ENCODE measurements around the gene DENND1A.

The DENND1A gene

DNA sequence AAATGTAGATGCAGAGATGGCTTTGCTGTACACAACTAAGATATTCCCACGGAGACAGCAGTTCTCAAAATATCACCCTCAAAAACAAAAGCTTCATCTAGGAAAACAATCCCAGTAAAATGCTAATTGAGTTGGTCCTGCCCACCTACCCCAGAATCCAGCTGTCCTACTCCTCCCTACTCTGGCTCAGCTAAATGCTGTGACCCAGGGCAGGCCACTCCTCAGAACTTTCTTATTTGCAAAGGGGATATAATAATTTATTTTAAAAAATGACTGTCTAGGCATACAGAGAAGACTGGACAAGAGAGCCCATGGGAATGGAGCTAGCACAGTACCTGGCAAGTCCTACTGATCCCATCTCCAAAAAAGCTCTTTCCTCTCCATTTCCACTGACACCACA lies 411.6 kb downstream of the DENND1A start:
- DNase-seq = no peak

DNA sequence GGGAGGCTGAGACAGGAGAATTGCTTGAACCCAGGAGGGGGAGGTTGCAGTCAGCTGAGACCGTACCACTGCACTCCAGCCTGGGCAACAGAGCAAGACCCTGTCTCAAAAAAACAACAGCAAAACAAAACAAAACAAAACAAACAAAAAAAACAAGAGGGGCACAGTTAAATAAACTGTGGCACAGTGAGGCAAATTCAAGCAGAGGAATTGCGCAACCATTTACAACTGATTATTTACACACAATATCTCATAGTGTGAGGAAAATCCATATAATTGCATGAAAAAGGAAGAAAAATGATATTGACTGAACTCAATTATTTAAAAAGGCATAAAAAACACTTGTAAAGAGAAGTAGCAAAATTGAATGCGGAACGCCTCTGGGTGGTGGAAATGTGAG lies 412.4 kb downstream of the DENND1A start:
- DNase-seq = no peak

GRCh38 chr9:123514766-123515165 lies 415.2 kb downstream of the DENND1A start:
- DNase-seq = no peak

DNA sequence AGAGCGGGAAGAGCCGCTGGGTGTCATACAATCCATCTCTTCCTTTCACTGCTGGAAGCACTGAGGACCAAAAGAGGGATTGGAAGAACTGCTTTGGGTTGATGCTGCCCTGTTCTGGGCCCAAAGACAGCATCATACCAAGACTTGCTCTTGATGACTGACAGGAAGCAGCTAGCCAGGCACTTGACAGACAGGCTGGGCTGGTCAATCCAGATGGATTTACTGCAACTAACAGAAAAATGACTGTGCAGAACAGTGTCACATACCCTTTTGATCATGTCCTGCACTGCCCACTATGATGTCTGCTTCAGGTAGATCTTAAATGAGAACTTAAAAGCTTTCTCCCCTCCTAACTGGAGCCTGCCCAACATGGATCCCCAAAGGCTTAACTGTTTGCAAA lies 416.4 kb downstream of the DENND1A start:
- no peak for DNase-seq

DNA sequence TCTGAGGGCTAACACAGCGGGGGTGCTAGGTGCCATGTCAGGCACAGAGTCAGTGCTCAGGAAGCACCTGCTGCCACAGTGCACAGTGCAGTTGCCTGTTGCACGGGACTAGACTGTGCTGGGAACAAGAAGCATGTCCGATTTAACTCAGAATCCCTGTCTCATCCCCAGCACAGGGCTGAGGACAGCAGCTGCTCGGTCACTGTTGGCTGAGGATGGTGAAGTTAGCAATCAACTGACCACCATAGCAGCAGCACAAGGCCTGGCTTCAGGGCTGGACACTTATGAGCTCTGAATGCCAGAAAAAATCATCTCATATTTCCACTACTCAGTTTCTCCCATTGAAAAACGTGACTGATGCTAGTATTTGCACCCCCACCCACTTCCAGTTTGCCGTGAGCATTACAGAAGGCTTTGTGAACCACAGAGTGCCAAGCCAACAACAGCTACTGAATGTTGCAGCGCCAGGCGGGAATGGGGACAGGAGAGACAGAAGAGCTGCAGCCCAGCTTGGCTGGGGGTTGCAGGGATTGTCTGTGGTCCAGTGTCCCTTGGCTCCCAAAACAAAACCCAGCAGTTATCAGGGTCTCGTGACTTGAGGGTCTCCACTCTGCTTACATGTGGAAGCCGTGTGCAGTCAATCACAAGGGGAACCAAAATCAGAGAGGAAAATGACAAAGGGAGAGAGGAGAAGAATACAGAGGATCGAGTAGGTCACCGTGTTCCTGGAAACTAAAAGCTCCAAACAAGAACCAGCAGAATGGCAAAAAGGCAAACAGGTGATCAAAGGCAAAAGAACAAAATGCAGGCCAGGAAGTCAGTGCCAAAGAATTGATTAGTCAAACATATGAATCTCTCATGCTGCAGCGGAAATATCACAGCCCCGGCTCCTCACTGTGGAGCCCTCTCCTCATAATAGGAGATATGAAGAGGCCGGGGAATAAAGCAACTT lies 418.3 kb downstream of the DENND1A start:
- DNase-seq = no peak

DNA sequence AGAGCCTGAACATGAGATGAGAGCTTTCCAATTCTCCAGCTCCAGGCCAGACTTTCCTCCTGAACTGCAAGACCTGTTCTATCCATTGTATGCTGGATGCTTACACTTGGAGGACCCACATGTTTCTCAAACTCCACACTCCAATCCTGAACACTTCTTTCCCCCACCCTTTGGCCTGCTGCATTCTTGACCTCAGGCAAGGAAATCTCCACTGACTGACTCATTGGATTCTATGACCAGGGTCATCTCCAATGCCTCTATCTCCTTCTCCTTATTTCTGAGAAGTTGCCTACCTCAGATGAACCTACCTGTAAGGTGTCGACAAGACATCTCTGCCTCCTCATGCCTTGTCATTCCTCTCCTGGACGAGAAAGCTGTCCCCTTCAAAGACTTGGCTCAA lies 420.3 kb downstream of the DENND1A start:
- no peak for DNase-seq

GRCh38 chr9:123508048-123508447 lies 421.9 kb downstream of the DENND1A start:
- DNase-seq = no peak

DNA sequence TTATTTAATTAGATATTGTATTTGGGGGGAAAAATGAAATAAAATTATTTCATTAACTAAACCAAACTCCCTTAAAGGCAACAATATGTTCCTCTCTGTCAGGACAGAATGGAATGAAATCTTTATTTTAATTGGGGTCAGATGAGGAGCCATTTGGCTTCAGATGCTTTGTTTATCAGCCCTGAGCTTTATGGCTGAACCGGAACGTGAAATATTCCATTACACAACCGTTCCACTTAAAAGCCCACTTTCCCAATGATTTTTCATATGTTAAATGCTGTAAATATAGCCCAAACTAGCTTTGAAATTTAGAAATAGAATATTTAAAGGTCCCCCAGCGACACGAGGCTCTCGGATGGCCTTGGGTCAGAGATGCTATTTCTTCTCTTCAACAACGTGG lies 424.4 kb downstream of the DENND1A start:
- no peak for DNase-seq

- DNase-seq = no peak
These were observed 429.6 kb downstream of the DENND1A start for GRCh38 chr9:123500336-123500735.

GRCh38 chr9:123497830-123498229 lies 432.1 kb downstream of the DENND1A start:
- no peak for DNase-seq

DNA sequence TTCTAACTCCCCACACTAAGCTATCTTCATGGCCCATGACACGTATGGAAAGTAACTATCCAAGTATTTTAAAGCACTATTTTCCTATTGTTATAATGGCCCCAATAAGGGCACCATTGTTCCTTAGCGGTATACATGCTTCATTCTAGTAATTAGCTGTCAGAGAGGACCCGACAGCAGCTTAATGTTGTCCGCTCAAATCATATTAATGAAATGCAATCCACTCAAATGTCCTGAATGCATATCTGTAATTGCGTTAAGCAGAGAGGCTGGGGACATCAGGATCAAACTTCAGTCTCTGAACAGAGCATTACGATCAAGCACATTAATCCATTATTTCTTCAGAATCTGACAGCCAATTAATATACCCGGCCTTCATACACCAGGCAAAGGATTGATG lies 434.2 kb downstream of the DENND1A start:
- no peak for DNase-seq

DNA sequence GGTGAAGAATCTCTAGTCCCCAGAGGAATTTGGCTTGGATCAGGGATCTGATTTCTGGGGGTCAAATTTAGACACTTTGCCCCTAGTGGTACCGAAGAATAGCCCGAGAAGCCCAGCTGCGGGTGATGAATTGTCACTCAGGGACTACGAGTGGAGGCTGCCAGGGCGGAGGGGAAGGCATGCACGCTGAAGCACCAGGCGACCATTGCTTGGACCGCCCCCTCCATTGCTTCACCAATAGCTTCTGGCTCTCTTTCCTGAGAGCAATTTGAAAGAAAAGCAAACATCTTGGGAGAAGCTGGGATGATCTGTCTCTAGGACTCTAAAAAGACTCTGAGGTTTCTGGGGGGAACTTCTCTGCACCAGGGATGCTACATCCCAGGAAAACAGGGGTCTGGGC lies 436.3 kb downstream of the DENND1A start:
- no peak for DNase-seq

DNA sequence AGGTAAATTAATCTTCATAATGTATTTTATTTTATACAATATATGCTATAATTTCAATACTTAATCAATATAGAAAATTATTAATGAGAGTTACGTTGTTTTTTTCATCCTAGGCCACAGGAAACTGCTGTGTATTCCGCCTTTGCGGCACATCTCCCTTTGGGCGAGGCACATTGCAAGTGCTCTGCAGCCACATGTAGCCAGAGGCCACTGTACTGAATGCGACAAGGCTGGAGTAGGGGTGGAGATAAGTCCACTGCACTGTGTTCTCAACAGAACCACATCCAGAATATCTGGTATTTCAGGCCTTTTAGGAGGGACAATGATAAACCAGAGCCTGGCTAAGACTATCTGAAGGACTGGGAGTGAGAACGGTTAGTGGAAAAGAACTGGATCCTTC lies 439.2 kb downstream of the DENND1A start:
- no peak for DNase-seq

GRCh38 chr9:123488722-123489321 lies 441.1 kb downstream of the DENND1A start:
- DNase-seq = no peak

- DNase-seq = no peak
These were observed 441.9 kb downstream of the DENND1A start for GRCh38 chr9:123487944-123488548.

DNA sequence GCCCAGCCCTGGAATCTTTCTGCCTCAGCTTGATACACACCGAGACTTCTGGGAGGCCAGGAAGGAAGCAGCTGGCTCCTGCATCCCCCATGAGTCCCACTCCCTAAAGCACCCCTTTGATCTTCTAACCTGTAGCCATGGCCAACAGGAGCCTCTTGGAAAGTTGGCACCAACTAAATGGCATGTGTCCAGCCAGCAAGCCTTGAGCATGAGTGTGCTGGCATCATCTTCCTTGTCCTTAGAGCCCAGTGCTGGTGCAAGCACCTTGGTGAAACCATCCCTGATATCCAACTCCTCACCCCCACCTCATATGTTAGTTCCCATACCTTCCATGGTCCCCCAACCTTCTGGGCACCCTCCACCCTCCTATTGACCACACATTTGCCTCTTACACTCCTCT lies 443.5 kb downstream of the DENND1A start:
- DNase-seq = no peak

- DNase-seq = no peak
These were observed 444.7 kb downstream of the DENND1A start for GRCh38 chr9:123485216-123485615.

- DNase-seq = no peak
These were observed 445.8 kb downstream of the DENND1A start for GRCh38 chr9:123484130-123484529.

DNA sequence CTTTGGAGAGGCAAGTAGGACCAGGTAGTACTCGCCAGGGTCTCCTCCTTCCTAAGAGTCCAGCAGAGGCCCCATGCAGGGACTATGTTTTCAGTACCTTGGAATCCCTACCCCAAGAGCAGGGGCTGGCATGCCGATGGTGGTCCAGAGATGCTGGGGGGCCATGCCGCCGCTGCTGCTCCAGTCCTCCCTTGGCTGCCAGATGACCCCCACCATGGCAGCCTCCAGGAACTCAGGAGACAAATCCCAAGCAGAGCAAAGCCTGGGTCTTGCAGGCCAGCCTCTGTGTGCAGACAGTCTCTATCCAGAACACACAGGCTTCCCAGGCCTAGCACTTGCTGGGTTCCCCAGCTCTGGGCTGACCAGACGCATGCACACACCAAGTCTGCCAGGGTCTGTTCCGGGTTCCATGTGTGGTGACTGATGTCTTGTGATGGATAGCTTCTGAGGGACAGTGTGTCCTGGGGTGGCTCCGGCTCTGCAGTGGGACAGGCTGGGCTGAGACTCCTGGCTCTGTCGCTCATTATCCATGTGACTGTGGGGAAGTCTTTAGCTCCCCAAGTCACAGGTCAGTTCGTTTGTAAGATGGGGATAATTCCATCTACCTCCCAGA lies 446.6 kb downstream of the DENND1A start:
- DNase-seq = no peak

GRCh38 chr9:123482295-123482968 lies 447.5 kb downstream of the DENND1A start:
- DNase-seq = no peak

DNA sequence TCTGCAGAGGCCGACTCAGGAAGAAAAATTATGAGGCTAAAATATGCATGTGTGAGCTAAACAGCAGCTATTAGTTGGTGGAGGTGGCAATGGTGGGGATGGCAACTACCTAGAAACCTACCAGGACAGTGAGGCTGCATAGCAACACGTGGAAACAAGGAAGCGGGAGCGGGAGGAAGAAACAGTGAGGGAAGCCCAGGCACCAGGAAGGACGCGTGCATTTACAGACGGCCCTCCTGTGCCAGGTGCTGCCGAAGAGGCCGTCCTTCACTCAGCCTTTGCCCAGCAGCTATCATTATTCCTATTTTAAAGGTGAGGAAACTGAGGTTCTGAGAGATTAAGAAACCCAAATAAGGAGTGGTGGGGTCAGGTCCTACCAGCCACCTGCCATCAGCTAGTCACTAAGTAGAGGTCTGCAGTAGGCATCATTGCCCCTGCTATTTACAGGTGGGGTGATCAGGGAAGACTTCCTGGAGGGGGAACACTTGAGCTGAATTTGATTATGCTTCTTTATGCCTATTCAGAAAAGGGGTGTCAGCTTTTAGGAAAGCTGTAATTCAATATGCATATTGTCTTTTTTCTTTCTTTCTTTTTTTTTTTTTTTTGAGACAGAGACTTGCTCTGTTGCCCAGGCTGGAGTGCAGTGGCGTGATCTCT lies 448.6 kb downstream of the DENND1A start:
- no peak for DNase-seq

GRCh38 chr9:123480791-123481190 lies 449.1 kb downstream of the DENND1A start:
- no peak for DNase-seq
